ENCODE data around the gene EIPR1.

GRCh38 chr2:3248754-3249475 lies 128.7 kb downstream of the EIPR1 start:
- TF ChIP-seq POLR2A (IDR thresholded peaks at IDR 0.05; ENCODE audit: low read depth, low read length) (no peak), POLR2AphosphoS5 (IDR thresholded peaks at IDR 0.05; ENCODE audit: low read depth, low read length) (no peak)
